K562 (cell line): ENCODE results near the gene RIC8B. TPM values are rescaled to one million over a fixed set of nuclear protein-coding genes. Genes with fewer than 3 reads are reported as not detected.

Experiments used
- ADNP ChIP-seq: fragments of 200-800 bp; sonication (Bioruptor generic); IDR thresholded peaks from 2 replicates; pipeline ENCODE4 v1.6.1; 2016; ENCODE audit warnings: missing genetic modification characterization, missing compliant biosample characterization
- CCNT2 ChIP-seq: IDR thresholded peaks from 2 replicates; pipeline ENCODE4 v1.6.1; 2011; ENCODE audit warnings: borderline replicate concordance, low read depth, mild to moderate bottlenecking, moderate library complexity, mixed read lengths, low read length; ENCODE audit not compliant: insufficient read length; ENCODE audit errors: extremely low read depth
- E2F6 ChIP-seq, 2 experiments: IDR thresholded peaks; 2 replicates each; pipeline ENCODE4 v1.6.1; 2011; ENCODE audit warnings: borderline replicate concordance in 1 of 2, control low read depth in 1 of 2, low read depth in 1 of 2, low read length in 1 of 2, mild to moderate bottlenecking in 1 of 2, mixed read lengths in 1 of 2, moderate library complexity in 1 of 2; ENCODE audit not compliant: insufficient read depth in 1 of 2, insufficient read length in 1 of 2, poor library complexity in 1 of 2, severe bottlenecking in 1 of 2; ENCODE audit errors: extremely low read depth in 1 of 2
- ETS1 ChIP-seq: conservative IDR thresholded peaks from 2 replicates; pipeline ENCODE4 v1.6.1; 2011; ENCODE audit warnings: low read depth, mild to moderate bottlenecking, low read length; ENCODE audit not compliant: control insufficient read depth
- FOXK1 ChIP-seq: sonication (generic); formaldehyde crosslinking; IDR thresholded peaks from 2 replicates; pipeline ENCODE4 v1.8.0; 2022; ENCODE audit warnings: missing genetic modification reagents, mild to moderate bottlenecking, borderline replicate concordance
- FOXM1 ChIP-seq, 2 experiments: fragments of 450-650 bp in 1 of 2; sonication (generic) in 1 of 2; formaldehyde crosslinking in 1 of 2; IDR thresholded peaks; 2 replicates each; pipeline versions ENCODE4 v1.6.1 to v1.9.0; 2017 to 2022; ENCODE audit warnings: low read depth in 2 of 2, mild to moderate bottlenecking in 2 of 2, missing genetic modification reagents in 1 of 2, moderate library complexity in 1 of 2
- LARP7 ChIP-seq: fragments of 450-650 bp; IDR thresholded peaks from 2 replicates; pipeline ENCODE4 v1.6.1; 2016
- NR4A1 ChIP-seq, 2 experiments: fragments of 250-450 bp in 1 of 2; fragments of 450-650 bp in 1 of 2; sonication (Bioruptor Pico) in 1 of 2; IDR thresholded peaks; 2 replicates each; pipeline versions ENCODE4 v1.4.0 to v1.6.1; 2016 to 2020; ENCODE audit warnings: mild to moderate bottlenecking in 2 of 2, missing compliant biosample characterization in 1 of 2, missing genetic modification characterization in 1 of 2, moderate library complexity in 1 of 2
- PHF20 ChIP-seq: fragments of 450-650 bp; IDR thresholded peaks from 2 replicates; pipeline ENCODE4 v1.6.1; 2018; ENCODE audit not compliant: partially characterized antibody
- RB1 ChIP-seq: fragments of 450-650 bp; IDR thresholded peaks from 2 replicates; pipeline ENCODE4 v1.6.1; 2017; ENCODE audit warnings: low read depth, mild to moderate bottlenecking
- TEAD1 ChIP-seq, 2 experiments: fragments of 450-650 bp in 1 of 2; sonication (generic) in 1 of 2; formaldehyde crosslinking; IDR thresholded peaks; 2 replicates each; pipeline versions ENCODE4 v1.4.0 to v1.8.0; 2020 to 2022; ENCODE audit warnings: mild to moderate bottlenecking in 2 of 2, missing genetic modification reagents in 1 of 2
- ZNF384 ChIP-seq: IDR thresholded peaks from 2 replicates; pipeline ENCODE4 v1.6.1; 2012; ENCODE audit warnings: low read depth, low read length, improper control_type of control experiment
- ZNF445 ChIP-seq: fragments of 250-450 bp; sonication (Bioruptor Pico); IDR thresholded peaks from 2 replicates; pipeline ENCODE4 v1.4.0; 2020; ENCODE audit warnings: low read depth, mild to moderate bottlenecking, moderate library complexity
- ZNF707 ChIP-seq: fragments of 250-450 bp; sonication (Bioruptor Pico); conservative IDR thresholded peaks from 2 replicates; pipeline ENCODE4 v1.8.0; 2022; ENCODE audit warnings: inconsistent platforms, mild to moderate bottlenecking, moderate library complexity
- polyA plus RNA-seq, 8 experiments: library from polyadenylated mRNA; depleted of rRNA in 4 of 8; stranded (reverse) in 5 of 8; unstranded in 3 of 8; fragments of >200 nt; fragmentation: Nextera tagmentation in 2 of 8; fragmentation: Illumina TruSeq in 1 of 8; extraction: Ambion mirVana in 2 of 8; extraction: Trizol in 1 of 8; gene quantifications; 2 replicates each; pipeline versions ENCODE4 v1.2.1 to v1.2.3, GENCODE V29; 2011 to 2014; ENCODE audit warnings: inconsistent platforms in 1 of 8, missing spikeins in 1 of 8
- total RNA-seq, 7 experiments: library from RNA; depleted of rRNA in 6 of 7; stranded (reverse); fragments of >200 nt in 6 of 7; fragmentation: Illumina TruSeq in 2 of 7; extraction: Trizol in 2 of 7; gene quantifications; 2 replicates each; pipeline versions ENCODE4 v1.2.1 to v1.2.3, GENCODE V29; 2011 to 2021; ENCODE audit warnings: low replicate concordance in 1 of 7
- TF ChIP-seq, protein P1 (sequence below): sonication (generic); formaldehyde crosslinking; IDR thresholded peaks from 2 replicates; pipeline ENCODE4 v1.8.0; 2023; ENCODE audit warnings: missing genetic modification reagents, mild to moderate bottlenecking, borderline replicate concordance
- TF ChIP-seq, protein P2 (sequence below): sonication (generic); IDR thresholded peaks from 2 replicates; pipeline ENCODE4 v1.6.1; 2016

The RIC8B gene
- total and polyA plus RNA-seq, 9 of the 15 experiments (the other 6 are each of a cell fraction or from before 2014, with no cell fraction given), result 0.92 to 8.1 (median 4.8) TPM

- TF ChIP-seq, protein P1, sequence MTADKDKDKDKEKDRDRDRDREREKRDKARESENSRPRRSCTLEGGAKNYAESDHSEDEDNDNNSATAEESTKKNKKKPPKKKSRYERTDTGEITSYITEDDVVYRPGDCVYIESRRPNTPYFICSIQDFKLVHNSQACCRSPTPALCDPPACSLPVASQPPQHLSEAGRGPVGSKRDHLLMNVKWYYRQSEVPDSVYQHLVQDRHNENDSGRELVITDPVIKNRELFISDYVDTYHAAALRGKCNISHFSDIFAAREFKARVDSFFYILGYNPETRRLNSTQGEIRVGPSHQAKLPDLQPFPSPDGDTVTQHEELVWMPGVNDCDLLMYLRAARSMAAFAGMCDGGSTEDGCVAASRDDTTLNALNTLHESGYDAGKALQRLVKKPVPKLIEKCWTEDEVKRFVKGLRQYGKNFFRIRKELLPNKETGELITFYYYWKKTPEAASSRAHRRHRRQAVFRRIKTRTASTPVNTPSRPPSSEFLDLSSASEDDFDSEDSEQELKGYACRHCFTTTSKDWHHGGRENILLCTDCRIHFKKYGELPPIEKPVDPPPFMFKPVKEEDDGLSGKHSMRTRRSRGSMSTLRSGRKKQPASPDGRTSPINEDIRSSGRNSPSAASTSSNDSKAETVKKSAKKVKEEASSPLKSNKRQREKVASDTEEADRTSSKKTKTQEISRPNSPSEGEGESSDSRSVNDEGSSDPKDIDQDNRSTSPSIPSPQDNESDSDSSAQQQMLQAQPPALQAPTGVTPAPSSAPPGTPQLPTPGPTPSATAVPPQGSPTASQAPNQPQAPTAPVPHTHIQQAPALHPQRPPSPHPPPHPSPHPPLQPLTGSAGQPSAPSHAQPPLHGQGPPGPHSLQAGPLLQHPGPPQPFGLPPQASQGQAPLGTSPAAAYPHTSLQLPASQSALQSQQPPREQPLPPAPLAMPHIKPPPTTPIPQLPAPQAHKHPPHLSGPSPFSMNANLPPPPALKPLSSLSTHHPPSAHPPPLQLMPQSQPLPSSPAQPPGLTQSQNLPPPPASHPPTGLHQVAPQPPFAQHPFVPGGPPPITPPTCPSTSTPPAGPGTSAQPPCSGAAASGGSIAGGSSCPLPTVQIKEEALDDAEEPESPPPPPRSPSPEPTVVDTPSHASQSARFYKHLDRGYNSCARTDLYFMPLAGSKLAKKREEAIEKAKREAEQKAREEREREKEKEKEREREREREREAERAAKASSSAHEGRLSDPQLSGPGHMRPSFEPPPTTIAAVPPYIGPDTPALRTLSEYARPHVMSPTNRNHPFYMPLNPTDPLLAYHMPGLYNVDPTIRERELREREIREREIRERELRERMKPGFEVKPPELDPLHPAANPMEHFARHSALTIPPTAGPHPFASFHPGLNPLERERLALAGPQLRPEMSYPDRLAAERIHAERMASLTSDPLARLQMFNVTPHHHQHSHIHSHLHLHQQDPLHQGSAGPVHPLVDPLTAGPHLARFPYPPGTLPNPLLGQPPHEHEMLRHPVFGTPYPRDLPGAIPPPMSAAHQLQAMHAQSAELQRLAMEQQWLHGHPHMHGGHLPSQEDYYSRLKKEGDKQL (CRISPR knock-in tag), result no peak
- peak; percentile 36 for TF ChIP-seq CCNT2
- peak in 1 of 2 experiments; percentile 94; a peak in 2 of 4 replicates for TF ChIP-seq TEAD1 (CRISPR knock-in tag; IDR thresholded peaks at IDR 0.05)
- no peak for TF ChIP-seq ZNF384
- no peak for TF ChIP-seq ZNF445 (CRISPR knock-in tag)
- TF ChIP-seq, protein P2, sequence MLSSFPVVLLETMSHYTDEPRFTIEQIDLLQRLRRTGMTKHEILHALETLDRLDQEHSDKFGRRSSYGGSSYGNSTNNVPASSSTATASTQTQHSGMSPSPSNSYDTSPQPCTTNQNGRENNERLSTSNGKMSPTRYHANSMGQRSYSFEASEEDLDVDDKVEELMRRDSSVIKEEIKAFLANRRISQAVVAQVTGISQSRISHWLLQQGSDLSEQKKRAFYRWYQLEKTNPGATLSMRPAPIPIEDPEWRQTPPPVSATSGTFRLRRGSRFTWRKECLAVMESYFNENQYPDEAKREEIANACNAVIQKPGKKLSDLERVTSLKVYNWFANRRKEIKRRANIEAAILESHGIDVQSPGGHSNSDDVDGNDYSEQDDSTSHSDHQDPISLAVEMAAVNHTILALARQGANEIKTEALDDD, result peak; percentile 56; the same call in 1 of the 2 replicates
- TF ChIP-seq PHF20, result peak; percentile 74
- 0 out of 2 replicates have a peak, but pooled peaks have one; percentile 16 for TF ChIP-seq FOXK1
- no peak for TF ChIP-seq ZNF707 (CRISPR knock-in tag)
- peak; percentile 61; the same call in 1 of the 2 replicates for TF ChIP-seq RB1
- 0 out of 2 replicates have a peak, but pooled peaks have one; percentile 19 for TF ChIP-seq NR4A1 (CRISPR knock-in tag; IDR thresholded peaks at IDR 0.05)
- no peak for TF ChIP-seq NR4A1 (tag; IDR thresholded peaks at IDR 0.05)
- 0 out of 2 replicates have a peak, but pooled peaks have one; percentile 31 for TF ChIP-seq FOXM1 (IDR thresholded peaks at IDR 0.05; ENCODE audit: low read depth)
- no peak for TF ChIP-seq FOXM1 (CRISPR knock-in tag; IDR thresholded peaks at IDR 0.05; ENCODE audit: low read depth)
- TF ChIP-seq ETS1, result peak; percentile 94
- TF ChIP-seq LARP7, result no peak
- TF ChIP-seq E2F6 (IDR thresholded peaks at IDR 0.05; ENCODE audit: borderline replicate concordance in 1 of 2, extremely low read depth in 1 of 2, insufficient read depth in 1 of 2, insufficient read length in 1 of 2, low read depth in 1 of 2, low read length in 1 of 2, poor library complexity in 1 of 2, severe bottlenecking in 1 of 2), result peak; percentile 53 to 75
- TF ChIP-seq ADNP (tag), result no peak
Observed at GRCh38 chr12:106774005-106774807, at the start of gene RIC8B (continued).
